Neural cell (in vitro differentiated cells): ENCODE data around the gene ST3GAL2. TPM values are rescaled to one million over a fixed set of nuclear protein-coding genes. Genes with fewer than 3 reads are reported as not detected.
"Not testable (repeated sequence)": the region's sequence is repeated elsewhere in the genome, so short reads cannot be mapped to it uniquely, and the experiment has no call there.

ENCODE experiments used
- H2AFZ ChIP-seq: fragments of 200-600, 300-800 bp; sonication (generic), shearing (Covaris generic); 2 replicates; pipeline ENCODE4 v1.6.0; 2014; ENCODE audit warnings: low read depth, mild to moderate bottlenecking, antibody characterized with exemption, low read length, moderate library complexity
- H3F3A ChIP-seq: fragments of 200-600 bp; shearing (Covaris generic); 2 replicates; pipeline ENCODE4 v1.6.1; 2016; ENCODE audit warnings: mild to moderate bottlenecking, moderate library complexity, mixed read lengths, antibody characterized with exemption, low read length; ENCODE audit not compliant: insufficient read depth, poor library complexity, severe bottlenecking
- H3K27ac ChIP-seq: fragments of 200-600, 300-800 bp; sonication (generic), shearing (Covaris generic); 2 replicates; pipeline ENCODE4 v1.5.1; 2014; ENCODE audit warnings: mild to moderate bottlenecking, low read length, moderate library complexity
- H3K27me3 ChIP-seq: fragments of 300-800, 200-600 bp; sonication (generic), shearing (Covaris generic); 2 replicates; pipeline ENCODE4 v1.6.0; 2014; ENCODE audit warnings: mild to moderate bottlenecking, low read depth, low read length, moderate library complexity; ENCODE audit not compliant: insufficient read depth
- H3K36me3 ChIP-seq: fragments of 300-800, 200-600 bp; sonication (generic), shearing (Covaris generic); 2 replicates; pipeline ENCODE4 v1.5.1; 2014; ENCODE audit warnings: mild to moderate bottlenecking, antibody characterized with exemption, low read length, moderate library complexity; ENCODE audit not compliant: insufficient read depth
- H3K4me2 ChIP-seq: fragments of 300-800, 200-600 bp; sonication (generic), shearing (Covaris generic); 2 replicates; pipeline ENCODE4 v1.6.0; 2014; ENCODE audit warnings: mild to moderate bottlenecking, low read length
- H3K4me3 ChIP-seq: fragments of 300-800, 200-600 bp; sonication (generic), shearing (Covaris generic); 2 replicates; pipeline ENCODE4 v1.5.1; 2014; ENCODE audit warnings: mild to moderate bottlenecking, low read length, moderate library complexity
- H3K79me2 ChIP-seq: fragments of 200-600 bp; shearing (Covaris generic); replicated peaks from 2 replicates; pipeline ENCODE4 v1.6.0; 2014; ENCODE audit warnings: mild to moderate bottlenecking, low read length, moderate library complexity; ENCODE audit not compliant: insufficient read depth
- H3K9ac ChIP-seq: fragments of 300-800, 200-600 bp; sonication (generic), shearing (Covaris generic); 2 replicates; pipeline ENCODE4 v1.6.1; 2016; ENCODE audit warnings: mild to moderate bottlenecking, low read length, mixed read lengths
- H3K9me2 ChIP-seq: fragments of 200-600 bp; shearing (Covaris generic); 2 replicates; pipeline ENCODE4 v1.6.1; 2016; ENCODE audit warnings: mild to moderate bottlenecking, low read length, mixed read lengths; ENCODE audit not compliant: insufficient read depth
- H3K9me3 ChIP-seq: fragments of 200-600, 300-800 bp; sonication (generic), shearing (Covaris generic); 2 replicates; pipeline ENCODE4 v1.6.1; 2016; ENCODE audit warnings: mild to moderate bottlenecking, mixed run types, low read length, moderate library complexity, mixed read lengths
- H4K20me1 ChIP-seq: fragments of 200-600 bp; shearing (Covaris generic); 2 replicates; pipeline ENCODE4 v1.6.1; 2016; ENCODE audit warnings: mild to moderate bottlenecking, mixed run types; ENCODE audit not compliant: insufficient read depth
- CTCF ChIP-seq: fragments of 450-650 bp; IDR thresholded peaks from 2 replicates; pipeline ENCODE4 v1.5.1; 2014; ENCODE audit warnings: antibody characterized with exemption, mild to moderate bottlenecking, moderate library complexity; ENCODE audit not compliant: poor library complexity, severe bottlenecking
- EP300 ChIP-seq: fragments of 450-650 bp; conservative IDR thresholded peaks from 2 replicates; pipeline ENCODE4 v1.6.1; 2014; ENCODE audit warnings: antibody characterized with exemption, mild to moderate bottlenecking, moderate library complexity; ENCODE audit not compliant: poor library complexity, severe bottlenecking
- EZH2 ChIP-seq: fragments of 200-600, 300-800 bp; shearing (Covaris generic), sonication (generic); IDR thresholded peaks from 2 replicates; pipeline ENCODE4 v1.6.1; 2014; ENCODE audit warnings: antibody characterized with exemption, low read length, borderline replicate concordance, mild to moderate bottlenecking; ENCODE audit not compliant: insufficient read depth, poor library complexity, severe bottlenecking
- MXI1 ChIP-seq: fragments of 450-650 bp; conservative IDR thresholded peaks from 2 replicates; pipeline ENCODE4 v1.6.1; 2014; ENCODE audit warnings: antibody characterized with exemption, mild to moderate bottlenecking; ENCODE audit not compliant: poor library complexity, severe bottlenecking
- POLR2AphosphoS5 ChIP-seq: IDR thresholded peaks from 2 replicates; pipeline ENCODE4 v1.6.1; 2012
- RAD21 ChIP-seq: fragments of 450-650 bp; conservative IDR thresholded peaks from 2 replicates; pipeline ENCODE4 v1.6.1; 2014; ENCODE audit warnings: antibody characterized with exemption, mild to moderate bottlenecking, moderate library complexity
- REST ChIP-seq: IDR thresholded peaks from 2 replicates; pipeline ENCODE4 v1.6.1; 2012; ENCODE audit warnings: borderline replicate concordance
- SMC3 ChIP-seq: fragments of 450-650 bp; conservative IDR thresholded peaks from 2 replicates; pipeline ENCODE4 v1.6.1; 2014; ENCODE audit warnings: antibody characterized with exemption, mild to moderate bottlenecking, moderate library complexity; ENCODE audit not compliant: poor library complexity
- TAF1 ChIP-seq: IDR thresholded peaks from 2 replicates; pipeline ENCODE4 v1.6.1; 2012; ENCODE audit warnings: low read depth
- polyA plus RNA-seq: library from polyadenylated mRNA; depleted of rRNA; stranded (reverse); fragments of >200 nt; gene quantifications from 2 replicates; pipeline ENCODE4 v1.2.3, GENCODE V29; 2014

Gene ST3GAL2
- polyA plus RNA-seq, 1 donor from 2014 or later = 19.4 TPM

GRCh38 chr16:70337814-70338213 lies 101.1 kb downstream of the ST3GAL2 start:
- H3K4me2 ChIP-seq = no peak overlapping the region
- no peaks in the 10 kb centered on the region for H3K9me3 ChIP-seq
- H3K27me3 ChIP-seq = no peaks in the 10 kb centered on the region
- H3K9me2 ChIP-seq = no peaks in the 10 kb centered on the region
- H4K20me1 ChIP-seq = no peaks in the 10 kb centered on the region
- no peak overlapping the region for H3K27ac ChIP-seq
- H2AFZ ChIP-seq = no peak overlapping the region
- no peaks in the 10 kb centered on the region for H3K79me2 ChIP-seq
- no peak overlapping the region for H3K4me3 ChIP-seq
- TF ChIP-seq EP300 = no peak
- TF ChIP-seq TAF1 = no peak
- no peak for TF ChIP-seq RAD21
- TF ChIP-seq MXI1 = no peak
- no peak for TF ChIP-seq EZH2
- no peak for TF ChIP-seq REST
- TF ChIP-seq CTCF = no peak
- TF ChIP-seq POLR2AphosphoS5 = no peak
- TF ChIP-seq SMC3 = no peak
- no peaks in the 10 kb centered on the region for H3F3A ChIP-seq
- H3K9ac ChIP-seq = no peak overlapping the region
- no peaks in the 10 kb centered on the region for H3K36me3 ChIP-seq

- H4K20me1 ChIP-seq, H3K9me3 ChIP-seq, H3K36me3 ChIP-seq, H3K9ac ChIP-seq, H3K27me3 ChIP-seq, H3K4me3 ChIP-seq, H3K79me2 ChIP-seq, H2AFZ ChIP-seq, H3K4me2 ChIP-seq, H3K27ac ChIP-seq, H3K9me2 ChIP-seq, H3F3A ChIP-seq: not testable (repeated sequence)
Measured at GRCh38 chr16:70332728-70333127, 106.2 kb downstream of the ST3GAL2 start.
